Measurements from ENCODE around the gene NPEPPS. TPM values are rescaled to one million over a fixed set of nuclear protein-coding genes. Genes with fewer than 3 reads are reported as not detected.

NPEPPS gene
- total RNA-seq, 1 experiment from 2014 or later, result 342 TPM

DNA sequence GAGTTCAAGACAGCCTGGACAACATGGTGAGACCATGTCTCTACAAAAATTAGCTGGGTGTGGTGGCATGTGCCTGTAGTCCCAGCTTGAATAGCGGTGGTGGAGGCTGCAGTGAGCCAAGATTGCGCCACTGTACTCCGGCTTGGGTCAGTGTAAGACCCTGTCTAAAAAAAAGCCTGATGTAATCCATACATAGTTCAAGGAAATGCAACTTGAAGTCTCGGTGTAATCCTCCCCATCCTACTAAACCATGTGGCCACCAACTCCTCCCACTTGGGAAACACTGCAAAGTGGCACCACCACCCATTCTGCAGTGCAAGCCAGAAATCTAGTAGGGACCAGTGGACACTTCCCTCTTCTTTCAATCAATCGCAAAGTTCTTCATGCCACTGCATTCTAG lies 113.4 kb downstream of the NPEPPS start:
- no peaks in the 10 kb centered on the region for H3K27me3 Mint-ChIP-seq (ENCODE audit: unreplicated experiment)
- CTCF ChIA-PET, result no interaction called here
- no TSS peak for BruUV-seq (replicated peaks)
- peaks cover 10% of the 10 kb centered on the region for H3K36me3 Mint-ChIP-seq (ENCODE audit: insufficient read depth, unreplicated experiment)
- H3K4me3 Mint-ChIP-seq (ENCODE audit: low read depth, unreplicated experiment), result no peak overlapping the region
- H3K9me3 Mint-ChIP-seq (ENCODE audit: low read depth, unreplicated experiment), result no peaks in the 10 kb centered on the region
- peaks cover 7% of the 10 kb centered on the region for H3K4me1 Mint-ChIP-seq (ENCODE audit: low read depth, unreplicated experiment)
- no peak for DNase-seq
- intact Hi-C loops (cut with micrococcal nuclease; ENCODE audit: unreplicated experiment), result no loop called here
- H3K27ac Mint-ChIP-seq (ENCODE audit: unreplicated experiment), result no peak overlapping the region
- TF ChIP-seq, protein P1, sequence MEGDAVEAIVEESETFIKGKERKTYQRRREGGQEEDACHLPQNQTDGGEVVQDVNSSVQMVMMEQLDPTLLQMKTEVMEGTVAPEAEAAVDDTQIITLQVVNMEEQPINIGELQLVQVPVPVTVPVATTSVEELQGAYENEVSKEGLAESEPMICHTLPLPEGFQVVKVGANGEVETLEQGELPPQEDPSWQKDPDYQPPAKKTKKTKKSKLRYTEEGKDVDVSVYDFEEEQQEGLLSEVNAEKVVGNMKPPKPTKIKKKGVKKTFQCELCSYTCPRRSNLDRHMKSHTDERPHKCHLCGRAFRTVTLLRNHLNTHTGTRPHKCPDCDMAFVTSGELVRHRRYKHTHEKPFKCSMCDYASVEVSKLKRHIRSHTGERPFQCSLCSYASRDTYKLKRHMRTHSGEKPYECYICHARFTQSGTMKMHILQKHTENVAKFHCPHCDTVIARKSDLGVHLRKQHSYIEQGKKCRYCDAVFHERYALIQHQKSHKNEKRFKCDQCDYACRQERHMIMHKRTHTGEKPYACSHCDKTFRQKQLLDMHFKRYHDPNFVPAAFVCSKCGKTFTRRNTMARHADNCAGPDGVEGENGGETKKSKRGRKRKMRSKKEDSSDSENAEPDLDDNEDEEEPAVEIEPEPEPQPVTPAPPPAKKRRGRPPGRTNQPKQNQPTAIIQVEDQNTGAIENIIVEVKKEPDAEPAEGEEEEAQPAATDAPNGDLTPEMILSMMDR (IDR thresholded peaks at IDR 0.05; ENCODE audit: unreplicated experiment), result no peak

DNA sequence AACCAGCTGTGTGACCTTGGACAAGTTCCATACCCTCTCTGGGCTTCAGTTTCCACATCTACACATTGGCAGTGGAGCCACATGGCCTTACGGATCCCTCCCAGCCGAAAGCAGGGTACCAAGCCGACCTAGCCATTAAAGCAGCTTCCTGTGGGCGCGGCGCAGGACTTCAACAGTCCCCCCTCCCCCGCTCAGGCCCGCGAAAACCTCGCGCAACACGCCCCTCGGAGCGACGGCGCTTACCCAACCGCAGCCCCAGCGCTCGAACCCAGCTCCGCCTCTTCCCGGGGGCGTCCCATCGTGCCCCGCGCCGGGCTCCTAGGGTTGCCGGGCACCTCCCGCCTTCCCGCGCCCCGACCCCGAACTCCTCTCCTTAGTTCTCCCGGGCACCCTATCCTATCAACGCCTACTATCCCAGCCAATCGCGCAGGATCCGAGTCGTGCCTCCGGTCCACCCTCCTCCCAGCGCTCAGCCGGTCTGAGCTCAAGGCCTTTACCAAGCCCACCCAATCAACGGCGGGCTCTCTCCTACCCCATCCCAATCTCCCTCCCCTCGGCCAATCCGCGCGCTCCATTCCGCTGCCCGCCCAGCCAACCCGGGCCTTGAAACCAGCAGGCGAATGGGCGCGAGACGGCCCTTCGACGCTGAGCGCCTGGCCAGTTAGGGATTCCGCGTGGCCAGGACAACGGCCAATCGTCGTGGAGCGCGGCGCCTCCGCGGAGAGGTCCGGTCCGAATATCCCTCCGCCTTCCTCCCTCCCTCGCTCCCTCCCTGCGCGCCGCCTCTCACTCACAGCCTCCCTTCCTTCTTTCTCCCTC lies 118.5 kb downstream of the NPEPPS start, which contains the start of gene KPNB1:
KPNB1 (plus strand) TSS at position 767 of the 819 bp plus-strand sequence. CDS start 326 bp downstream, outside the sequence.
- Mint-ChIP-seq H3K27me3 (ENCODE audit: unreplicated experiment) (no peaks in the 10 kb centered on the region), H3K36me3 (ENCODE audit: insufficient read depth, unreplicated experiment) (peaks cover 60% of the 10 kb centered on the region), H3K9me3 (ENCODE audit: low read depth, unreplicated experiment) (no peaks in the 10 kb centered on the region), H3K4me3 (ENCODE audit: low read depth, unreplicated experiment) (peak within 1 kb of the TSS; percentile 91), H3K27ac (ENCODE audit: unreplicated experiment) (peak within 1 kb of the TSS; percentile 95), H3K4me1 (ENCODE audit: low read depth, unreplicated experiment) (peaks cover 37% of the 10 kb centered on the region)
- no TSS peak for BruUV-seq (replicated peaks)
- DNase-seq, result peak; percentile 100
- TF ChIP-seq, protein P1 (IDR thresholded peaks at IDR 0.05; ENCODE audit: unreplicated experiment), result no peak
- intact Hi-C loops (cut with micrococcal nuclease; ENCODE audit: unreplicated experiment), result loop anchor here (2.0 kb wide), 1 partner anchor 29 kb away; no protein-coding TSS in a partner anchor
- CTCF ChIA-PET, result interaction anchor here (0.5 to 1.4 kb wide), 18 partner anchors 9 to 779 kb away, joined by 3 to 18 read pairs (median 4); partner anchors contain the start of genes CDC27 and EFCAB13

DNA sequence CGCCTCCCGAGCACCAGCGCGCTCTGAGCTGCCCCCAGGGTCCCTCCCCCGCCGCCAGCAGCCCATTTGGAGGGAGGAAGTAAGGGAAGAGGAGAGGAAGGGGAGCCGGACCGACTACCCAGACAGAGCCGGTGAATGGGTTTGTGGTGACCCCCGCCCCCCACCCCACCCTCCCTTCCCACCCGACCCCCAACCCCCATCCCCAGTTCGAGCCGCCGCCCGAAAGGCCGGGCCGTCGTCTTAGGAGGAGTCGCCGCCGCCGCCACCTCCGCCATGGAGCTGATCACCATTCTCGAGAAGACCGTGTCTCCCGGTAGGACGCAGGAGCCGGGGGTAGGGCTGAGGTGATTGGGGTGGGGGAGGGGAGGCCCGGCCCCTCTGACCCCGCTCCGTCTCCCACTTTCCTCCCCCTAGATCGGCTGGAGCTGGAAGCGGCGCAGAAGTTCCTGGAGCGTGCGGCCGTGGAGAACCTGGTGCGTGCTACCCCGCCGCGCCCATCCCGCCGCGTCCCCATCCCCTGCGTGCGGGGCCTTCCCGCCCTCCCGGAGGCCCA lies 119.1 kb downstream of the NPEPPS start:
- H3K4me3 Mint-ChIP-seq (ENCODE audit: low read depth, unreplicated experiment), result peak overlapping the region; percentile 91
- DNase-seq, result no peak
- CTCF ChIA-PET, result interaction anchor here (0.6 to 1.4 kb wide), 12 partner anchors 11 to 1327 kb away, joined by 3 to 18 read pairs (median 4); partner anchors contain the start of gene CDC27
- peaks cover 67% of the 10 kb centered on the region for H3K36me3 Mint-ChIP-seq (ENCODE audit: insufficient read depth, unreplicated experiment)
- no peaks in the 10 kb centered on the region for H3K9me3 Mint-ChIP-seq (ENCODE audit: low read depth, unreplicated experiment)
- no peaks in the 10 kb centered on the region for H3K27me3 Mint-ChIP-seq (ENCODE audit: unreplicated experiment)
- H3K27ac Mint-ChIP-seq (ENCODE audit: unreplicated experiment), result peak overlapping the region; percentile 95
- BruUV-seq (replicated peaks), result no TSS peak
- intact Hi-C loops (cut with micrococcal nuclease; ENCODE audit: unreplicated experiment), result loop anchor here (2.0 kb wide), 1 partner anchor 29 kb away; no protein-coding TSS in a partner anchor
- TF ChIP-seq, protein P1 (IDR thresholded peaks at IDR 0.05; ENCODE audit: unreplicated experiment), result no peak
- peaks cover 37% of the 10 kb centered on the region for H3K4me1 Mint-ChIP-seq (ENCODE audit: low read depth, unreplicated experiment)

DNA sequence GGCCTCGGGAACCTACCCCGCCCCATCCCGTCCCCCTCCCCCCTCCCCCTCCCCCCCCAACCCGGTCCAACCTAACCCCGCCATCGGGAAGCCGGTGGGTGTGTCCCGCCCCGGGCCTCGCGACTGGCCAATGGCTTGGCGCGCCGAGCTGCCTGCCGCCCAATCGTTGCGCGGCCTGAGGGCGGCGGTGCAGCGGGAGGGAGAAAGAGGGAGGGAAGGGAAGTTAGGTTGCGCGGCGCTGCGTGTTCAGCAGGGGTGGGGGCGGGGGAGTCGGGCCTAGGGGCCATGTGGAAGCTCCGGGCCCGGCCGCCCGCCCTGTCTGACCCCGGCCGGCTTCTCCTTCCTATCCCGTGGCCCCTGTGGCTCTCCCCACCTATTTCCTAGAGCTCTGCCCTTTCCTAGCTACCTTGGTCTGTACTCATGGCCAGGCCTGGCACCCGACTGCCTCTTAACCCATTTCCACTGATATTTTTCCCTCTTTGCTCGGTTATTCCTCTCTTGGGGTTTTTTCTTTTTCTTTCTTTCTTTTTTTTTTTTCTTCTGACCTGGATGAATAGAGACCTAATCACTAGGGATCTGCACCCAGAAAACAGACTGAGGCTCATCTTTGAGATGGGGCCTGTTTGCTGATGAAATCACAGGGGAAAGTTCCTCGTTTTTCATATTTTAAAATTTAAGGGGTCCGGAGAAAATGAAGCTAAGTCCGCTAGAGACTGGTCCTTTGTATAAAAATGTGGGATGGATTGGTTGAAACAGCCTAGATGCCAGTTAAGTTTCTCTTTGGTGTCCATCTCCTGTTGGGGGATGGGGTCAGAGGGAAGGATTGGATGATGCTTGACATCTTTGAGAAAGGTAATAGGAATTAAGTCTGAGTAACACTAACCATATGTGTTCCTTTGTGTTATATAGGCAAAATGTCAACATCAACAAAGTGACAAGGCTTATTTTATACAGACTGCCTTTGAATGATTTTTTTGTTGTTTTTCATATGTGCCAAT lies 119.9 kb downstream of the NPEPPS start:
- peak overlapping the region; percentile 91 for H3K4me3 Mint-ChIP-seq (ENCODE audit: low read depth, unreplicated experiment)
- TF ChIP-seq, protein P1 (IDR thresholded peaks at IDR 0.05; ENCODE audit: unreplicated experiment), result no peak
- DNase-seq, result peak; percentile 100
- no peaks in the 10 kb centered on the region for H3K9me3 Mint-ChIP-seq (ENCODE audit: low read depth, unreplicated experiment)
- peaks cover 75% of the 10 kb centered on the region for H3K36me3 Mint-ChIP-seq (ENCODE audit: insufficient read depth, unreplicated experiment)
- H3K27ac Mint-ChIP-seq (ENCODE audit: unreplicated experiment), result peak overlapping the region; percentile 95
- no TSS peak for BruUV-seq (replicated peaks)
- H3K4me1 Mint-ChIP-seq (ENCODE audit: low read depth, unreplicated experiment), result peaks cover 43% of the 10 kb centered on the region
- CTCF ChIA-PET, result interaction anchor here (0.6 to 1.4 kb wide), 4 partner anchors 11 to 1327 kb away, joined by 3 to 13 read pairs (median 4); no protein-coding TSS in a partner anchor
- no peaks in the 10 kb centered on the region for H3K27me3 Mint-ChIP-seq (ENCODE audit: unreplicated experiment)
- intact Hi-C loops (cut with micrococcal nuclease; ENCODE audit: unreplicated experiment), result no loop called here

Data from Calu3 (cell line).